Coronary artery (tissue), 2 donors: Measurements from ENCODE around the gene CNGB1.
"Not testable (repeated sequence)": the region's sequence is repeated elsewhere in the genome, so short reads cannot be mapped to it uniquely, and the experiment has no call there.

Experiments
- DNase-seq: peaks from one replicate; pipeline ENCODE4 v3.0.0-alpha.2; 2017; ENCODE audit warnings: low spot score
- H3K27ac ChIP-seq, 2 donors: fragments of 200-600 bp; sonication (generic); one replicate each; pipeline ENCODE4 v1.5.1; 2016 to 2019
- H3K4me3 ChIP-seq: fragments of 200-600 bp; sonication (generic); 2 replicates; pipeline ENCODE4 v1.5.1; 2016; ENCODE audit warnings: mild to moderate bottlenecking, moderate library complexity
- TF ChIP-seq, protein P1 (sequence below): fragments of 200-600 bp; sonication (generic); IDR thresholded peaks from one replicate; pipeline ENCODE4 v1.5.1; 2019; ENCODE audit warnings: antibody characterized with exemption

Gene CNGB1

DNA sequence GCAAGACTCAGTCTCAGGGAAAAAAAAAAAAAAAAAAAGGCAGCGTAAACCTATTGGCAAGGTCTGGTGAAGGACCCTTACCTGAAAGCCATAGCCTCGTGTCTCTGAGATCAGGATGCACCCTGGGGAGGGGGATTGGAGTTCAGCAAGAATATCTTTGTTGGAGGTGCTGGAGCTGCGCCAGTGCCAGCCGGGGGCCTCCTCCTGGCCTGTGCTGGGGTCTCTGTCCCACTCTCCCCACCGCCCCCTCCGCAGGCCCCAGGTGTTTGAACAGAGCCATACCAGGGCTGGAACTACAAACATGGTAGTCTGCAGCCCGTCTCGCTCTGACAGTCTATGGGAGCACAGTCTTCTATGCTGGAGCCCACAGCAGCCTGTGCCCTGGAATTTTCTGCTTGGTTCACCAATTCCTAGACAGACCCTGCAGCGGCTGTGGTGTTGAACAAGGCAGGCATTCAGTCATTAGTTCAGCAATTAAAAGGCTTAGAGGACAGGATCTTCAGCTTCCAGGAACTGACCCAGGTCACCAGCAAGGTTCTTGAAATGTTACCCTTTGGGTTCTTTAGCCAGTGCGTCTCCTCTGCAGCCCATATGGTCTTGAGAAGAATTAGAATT, 126.4 kb downstream of the CNGB1 start:
- Histone ChIP-seq H3K4me3 (no peak overlapping the region), H3K27ac (no peak overlapping the region)
- TF ChIP-seq, protein P1, sequence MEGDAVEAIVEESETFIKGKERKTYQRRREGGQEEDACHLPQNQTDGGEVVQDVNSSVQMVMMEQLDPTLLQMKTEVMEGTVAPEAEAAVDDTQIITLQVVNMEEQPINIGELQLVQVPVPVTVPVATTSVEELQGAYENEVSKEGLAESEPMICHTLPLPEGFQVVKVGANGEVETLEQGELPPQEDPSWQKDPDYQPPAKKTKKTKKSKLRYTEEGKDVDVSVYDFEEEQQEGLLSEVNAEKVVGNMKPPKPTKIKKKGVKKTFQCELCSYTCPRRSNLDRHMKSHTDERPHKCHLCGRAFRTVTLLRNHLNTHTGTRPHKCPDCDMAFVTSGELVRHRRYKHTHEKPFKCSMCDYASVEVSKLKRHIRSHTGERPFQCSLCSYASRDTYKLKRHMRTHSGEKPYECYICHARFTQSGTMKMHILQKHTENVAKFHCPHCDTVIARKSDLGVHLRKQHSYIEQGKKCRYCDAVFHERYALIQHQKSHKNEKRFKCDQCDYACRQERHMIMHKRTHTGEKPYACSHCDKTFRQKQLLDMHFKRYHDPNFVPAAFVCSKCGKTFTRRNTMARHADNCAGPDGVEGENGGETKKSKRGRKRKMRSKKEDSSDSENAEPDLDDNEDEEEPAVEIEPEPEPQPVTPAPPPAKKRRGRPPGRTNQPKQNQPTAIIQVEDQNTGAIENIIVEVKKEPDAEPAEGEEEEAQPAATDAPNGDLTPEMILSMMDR: no peak
- DNase-seq: no peak

DNA sequence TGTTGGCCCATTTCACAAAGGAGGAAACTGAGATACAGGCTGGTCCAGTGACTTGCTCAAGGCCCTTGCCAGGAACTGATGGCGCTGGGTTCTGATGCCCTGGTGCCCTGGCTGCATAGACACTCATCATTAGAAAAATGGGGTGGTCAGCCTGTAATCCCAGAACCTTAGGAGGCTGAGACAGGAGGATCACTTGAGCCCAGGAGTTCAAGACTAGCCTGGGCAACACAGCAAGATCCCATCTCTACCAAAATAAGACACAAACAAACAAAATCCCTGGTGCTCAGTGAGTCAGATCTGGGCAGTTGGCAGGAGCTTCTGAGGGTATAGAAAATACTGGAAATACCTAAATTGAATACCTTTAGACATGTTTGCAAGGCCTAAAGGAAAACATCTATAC, 127.5 kb downstream of the CNGB1 start:
- Histone ChIP-seq H3K27ac (no peak overlapping the region), H3K4me3 (no peak overlapping the region)
- no peak for DNase-seq
- TF ChIP-seq, protein P1: no peak

DNA sequence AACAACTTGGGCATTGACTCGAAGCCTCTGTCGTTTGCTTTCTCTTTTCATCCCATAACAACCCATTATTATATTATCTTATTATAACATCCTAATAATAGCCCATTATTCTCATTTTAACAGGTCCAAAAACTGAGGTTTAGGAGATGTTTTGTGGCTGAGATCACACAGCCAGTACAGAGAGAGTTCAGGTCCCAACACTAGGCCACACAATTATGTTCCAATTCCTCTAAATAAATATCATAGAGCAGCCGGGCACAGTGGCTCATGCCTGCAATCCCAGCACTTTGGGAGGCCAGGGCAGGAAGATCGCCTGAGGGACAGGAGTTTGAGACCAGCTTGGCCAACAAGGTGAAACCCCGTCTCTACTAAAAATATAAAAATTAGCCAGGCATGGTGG, 128.3 kb downstream of the CNGB1 start:
- no peak overlapping the region for H3K27ac ChIP-seq
- TF ChIP-seq, protein P1: no peak
- DNase-seq: no peak
- H3K4me3 ChIP-seq: no peak overlapping the region

DNA sequence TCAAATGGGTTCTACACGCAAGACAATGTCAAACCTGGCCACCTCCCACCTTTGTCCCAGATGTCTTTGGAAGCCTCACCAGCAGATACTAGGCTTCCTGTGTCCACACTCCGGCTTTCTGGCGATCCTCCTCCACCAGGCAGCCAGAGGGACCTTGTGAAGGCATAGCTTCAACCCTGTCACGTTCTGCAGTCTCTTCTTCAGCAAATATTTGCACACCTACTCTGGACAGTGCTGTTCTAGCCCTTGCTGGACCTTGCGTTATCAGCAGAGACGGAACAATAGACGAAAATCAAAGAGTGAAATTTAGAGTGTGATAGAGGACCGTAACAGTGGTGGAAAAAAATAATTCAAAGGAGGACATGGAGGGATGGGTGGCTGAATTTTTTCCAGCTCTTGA, 130.1 kb downstream of the CNGB1 start:
- no peak overlapping the region for H3K27ac ChIP-seq
- TF ChIP-seq, protein P1: no peak

DNA sequence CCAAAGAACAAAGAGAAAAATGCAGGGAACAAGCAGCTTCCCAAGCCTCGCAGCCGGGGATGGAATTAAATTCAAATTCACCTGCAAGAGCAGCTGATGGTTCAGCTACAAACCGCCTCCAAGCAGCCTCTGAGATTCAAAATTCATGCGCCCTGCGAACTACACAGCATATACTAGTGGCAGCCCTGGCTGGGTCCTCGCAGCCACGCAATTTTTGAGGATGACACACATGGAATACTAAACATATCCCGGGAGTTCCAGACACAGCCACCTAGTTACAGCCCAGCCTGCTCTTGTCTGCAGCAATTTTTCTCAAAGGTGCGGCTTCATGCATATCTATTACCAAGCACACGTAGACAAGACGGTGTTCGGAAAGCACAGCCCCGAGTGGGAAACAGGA, 132.8 kb downstream of the CNGB1 start:
- TF ChIP-seq, protein P1: no peak
- Histone ChIP-seq H3K4me3 (no peak overlapping the region), H3K27ac (no peak overlapping the region)
- DNase-seq: no peak

More for the DNA sequence above, 130.1 kb downstream of the CNGB1 start:
- DNase-seq: no peak
- H3K4me3 ChIP-seq: no peak overlapping the region

DNA sequence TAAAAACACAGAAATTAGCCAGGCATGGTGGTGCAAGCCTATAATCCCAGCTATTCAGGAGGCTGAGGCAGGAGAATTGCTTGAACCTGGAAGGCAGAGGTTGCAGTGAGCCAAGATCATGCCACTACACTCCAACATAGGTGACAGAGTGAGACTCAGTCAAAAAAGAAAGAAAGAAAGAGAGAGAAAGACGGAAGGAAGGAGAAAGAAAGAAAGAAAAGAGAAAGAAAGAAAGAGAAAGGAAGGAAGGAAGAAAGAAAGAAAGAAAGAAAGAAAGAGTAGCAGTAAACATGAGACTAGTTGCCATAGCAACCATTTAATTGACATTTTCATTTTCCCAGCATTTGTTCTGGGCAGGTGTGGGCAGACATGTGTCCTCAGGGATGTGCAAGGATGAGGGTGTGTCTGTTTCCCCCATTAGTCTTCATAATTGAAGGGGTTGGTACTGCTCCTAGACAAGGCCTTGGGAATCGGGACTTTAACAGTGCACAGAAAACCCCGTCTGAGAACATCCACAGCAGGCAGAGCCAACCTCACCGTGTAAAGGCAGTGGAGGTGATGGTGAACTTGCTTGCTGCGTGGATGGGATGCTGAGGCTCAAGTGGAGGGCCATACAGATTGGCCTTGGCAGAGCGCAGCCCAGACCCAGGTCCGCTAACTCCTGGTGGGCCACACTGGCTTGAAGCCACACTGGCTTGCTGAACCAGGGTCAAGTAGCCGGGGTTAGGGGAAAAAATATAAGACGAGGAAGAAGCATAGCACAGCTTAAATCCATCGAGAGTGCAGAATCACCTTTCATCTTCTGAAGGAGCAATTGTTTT, 133.4 kb downstream of the CNGB1 start:
- no peak for DNase-seq
- no peak overlapping the region for H3K4me3 ChIP-seq
- no peak overlapping the region for H3K27ac ChIP-seq
- TF ChIP-seq, protein P1: no peak

DNA sequence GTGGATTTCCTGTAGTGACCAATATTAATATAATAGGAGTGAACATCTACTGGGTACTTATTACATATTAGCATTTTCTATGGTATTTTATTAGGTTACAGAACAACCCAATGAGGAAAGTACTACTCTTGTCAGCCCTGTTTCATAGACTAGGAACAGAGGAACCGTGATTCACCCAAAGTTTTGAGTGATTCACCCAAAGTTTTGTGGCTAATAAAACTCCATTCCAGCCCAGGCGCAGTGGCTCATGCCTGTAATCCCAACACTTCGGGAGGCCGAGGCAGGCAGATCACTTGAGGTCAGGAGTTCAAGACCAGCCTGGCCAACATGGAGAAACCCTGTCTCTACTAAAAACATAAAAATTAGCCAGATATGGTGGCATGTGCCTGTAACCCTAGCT, 135.5 kb downstream of the CNGB1 start:
- H3K27ac ChIP-seq, DNase-seq: not testable (repeated sequence)

More for the DNA sequence above, 135.5 kb downstream of the CNGB1 start:
- not testable (repeated sequence) for H3K4me3 ChIP-seq
